Body of pancreas (tissue), 4 donors: ENCODE results near the gene FYB1.

ENCODE experiments used
- CTCF ChIP-seq, 7 experiments: fragments of 450-650 bp in 4 of 7; fragments of 200-600 bp in 3 of 7; sonication (generic) in 3 of 7; IDR thresholded peaks; one replicate each; pipeline ENCODE4 v1.5.1; 2016 to 2019; ENCODE audit warnings: antibody characterized with exemption in 7 of 7
- POLR2A ChIP-seq, 3 donors: fragments of 450-650 bp; IDR thresholded peaks; one replicate each; pipeline ENCODE4 v1.6.1; 2016; ENCODE audit warnings: antibody characterized with exemption in 3 of 3, mild to moderate bottlenecking in 2 of 3

DNA sequence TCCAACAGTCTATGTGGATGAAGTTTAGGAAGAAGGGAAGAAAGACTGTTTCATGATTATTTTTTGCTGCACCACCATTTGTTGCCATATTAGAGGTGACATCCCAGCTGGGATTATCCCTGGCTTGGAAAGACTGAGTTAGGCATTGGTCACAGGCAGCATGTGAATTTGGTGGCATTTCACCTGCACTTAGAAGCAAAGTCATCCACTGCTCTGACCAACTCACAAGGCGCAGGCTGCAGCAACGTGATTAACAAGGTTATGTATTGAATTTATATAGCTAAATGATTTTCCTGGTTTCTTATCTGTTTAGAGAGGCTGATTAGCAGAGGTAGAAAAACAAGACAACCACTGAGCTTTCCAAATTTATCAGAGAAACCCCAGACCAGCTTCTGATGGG, 2.7 kb downstream of the FYB1 start:
- no peak for TF ChIP-seq POLR2A (IDR thresholded peaks at IDR 0.05)
- TF ChIP-seq CTCF (IDR thresholded peaks at IDR 0.05), result no peak
